ENCODE measurements around the gene OR6P1. TPM values are rescaled to one million over a fixed set of nuclear protein-coding genes. Genes with fewer than 3 reads are reported as not detected.

Gene OR6P1
- not detected for total RNA-seq

- POLR2A ChIA-PET, result no interaction called here
- H3K4me3 Mint-ChIP-seq, result no peak within 1 kb of the TSS
- no peaks in the 10 kb centered on the region for H3K36me3 Mint-ChIP-seq (ENCODE audit: low read depth)
- H3K27ac Mint-ChIP-seq, result no peak within 1 kb of the TSS
- H3K9me3 Mint-ChIP-seq (ENCODE audit: insufficient read depth), result no peaks in the 10 kb centered on the region
- no peak for DNase-seq
- peaks cover 11% of the 10 kb centered on the region for H3K27me3 Mint-ChIP-seq (ENCODE audit: low read depth)
- no peak for ATAC-seq
- CTCF ChIA-PET, result interaction anchor here (0.6 kb wide), 1 partner anchor 222 kb away, joined by 3 read pairs; no protein-coding TSS in a partner anchor
- H3K4me1 Mint-ChIP-seq (ENCODE audit: low read depth), result no peaks in the 10 kb centered on the region
These were observed at the start of gene OR6P1 for GRCh38 chr1:158570480-158570879. OR6P1 (minus strand) TSS chr1:158570580; CDS start chr1:158563604, 6,976 bp downstream.

GRCh38 chr1:158613764-158614163 is 43.4 kb upstream of the OR6P1 start:
- POLR2A ChIA-PET, result no interaction called here
- DNase-seq, result no peak
- ATAC-seq, result no peak
- peaks cover 13% of the 10 kb centered on the region for H3K27me3 Mint-ChIP-seq (ENCODE audit: low read depth)
- no peak overlapping the region for H3K4me3 Mint-ChIP-seq
- H3K27ac Mint-ChIP-seq, result no peak overlapping the region
- CTCF ChIA-PET, result no interaction called here
- no peaks in the 10 kb centered on the region for H3K36me3 Mint-ChIP-seq (ENCODE audit: low read depth)
- no peaks in the 10 kb centered on the region for H3K4me1 Mint-ChIP-seq (ENCODE audit: low read depth)
- H3K9me3 Mint-ChIP-seq (ENCODE audit: insufficient read depth), result no peaks in the 10 kb centered on the region

- H3K27me3 Mint-ChIP-seq (ENCODE audit: low read depth), result peaks cover 9% of the 10 kb centered on the region
- ChIA-PET CTCF (no interaction called here), POLR2A (no interaction called here)
- DNase-seq (no peak), ATAC-seq (no peak)
- H3K36me3 Mint-ChIP-seq (ENCODE audit: low read depth), result no peaks in the 10 kb centered on the region
- no peak overlapping the region for H3K27ac Mint-ChIP-seq
- no peak overlapping the region for H3K4me3 Mint-ChIP-seq
- no peaks in the 10 kb centered on the region for H3K9me3 Mint-ChIP-seq (ENCODE audit: insufficient read depth)
- no peaks in the 10 kb centered on the region for H3K4me1 Mint-ChIP-seq (ENCODE audit: low read depth)
These were observed 41.5 kb upstream of the OR6P1 start for GRCh38 chr1:158611916-158612315.

- H3K36me3 Mint-ChIP-seq (ENCODE audit: low read depth), result no peaks in the 10 kb centered on the region
- ChIA-PET CTCF (interaction anchor here (0.7 kb wide), 1 partner anchor 35 kb away, joined by 3 read pairs; no protein-coding TSS in a partner anchor), POLR2A (no interaction called here)
- DNase-seq, result no peak
- no peak overlapping the region for H3K27ac Mint-ChIP-seq
- no peaks in the 10 kb centered on the region for H3K9me3 Mint-ChIP-seq (ENCODE audit: insufficient read depth)
- no peak overlapping the region for H3K4me3 Mint-ChIP-seq
- H3K4me1 Mint-ChIP-seq (ENCODE audit: low read depth), result no peaks in the 10 kb centered on the region
- no peak for ATAC-seq
- H3K27me3 Mint-ChIP-seq (ENCODE audit: low read depth), result peaks cover 2% of the 10 kb centered on the region
These were observed 36.9 kb upstream of the OR6P1 start for GRCh38 chr1:158607296-158607695.

GRCh38 chr1:158604968-158605367 is 34.6 kb upstream of the OR6P1 start, which contains the start of gene OR10Z1:
OR10Z1 (plus strand) TSS chr1:158605268; CDS start chr1:158606439, 1,171 bp downstream.
- Mint-ChIP-seq H3K4me1 (ENCODE audit: low read depth) (no peaks in the 10 kb centered on the region), H3K27me3 (ENCODE audit: low read depth) (peaks cover 5% of the 10 kb centered on the region), H3K9me3 (ENCODE audit: insufficient read depth) (no peaks in the 10 kb centered on the region), H3K4me3 (no peak within 1 kb of the TSS), H3K36me3 (ENCODE audit: low read depth) (no peaks in the 10 kb centered on the region), H3K27ac (no peak within 1 kb of the TSS)
- ATAC-seq (no peak), DNase-seq (no peak)
- CTCF ChIA-PET, result interaction anchor here (1.1 kb wide), 1 partner anchor 394 kb away, joined by 3 read pairs; no protein-coding TSS in a partner anchor
- POLR2A ChIA-PET, result no interaction called here

- ChIA-PET CTCF (no interaction called here), POLR2A (no interaction called here)
- Mint-ChIP-seq H3K27ac (no peak overlapping the region), H3K4me3 (no peak overlapping the region), H3K4me1 (ENCODE audit: low read depth) (no peaks in the 10 kb centered on the region), H3K9me3 (ENCODE audit: insufficient read depth) (peaks cover 6% of the 10 kb centered on the region), H3K36me3 (ENCODE audit: low read depth) (no peaks in the 10 kb centered on the region), H3K27me3 (ENCODE audit: low read depth) (peaks cover 8% of the 10 kb centered on the region)
- ATAC-seq (no peak), DNase-seq (no peak)
These were observed 30.4 kb upstream of the OR6P1 start for GRCh38 chr1:158600735-158601134.

GRCh38 chr1:158586942-158587341 is 16.6 kb upstream of the OR6P1 start:
- no peak overlapping the region for H3K27ac Mint-ChIP-seq
- DNase-seq (no peak), ATAC-seq (no peak)
- H3K27me3 Mint-ChIP-seq (ENCODE audit: low read depth), result peaks cover 2% of the 10 kb centered on the region
- POLR2A ChIA-PET, result no interaction called here
- no peak overlapping the region for H3K4me3 Mint-ChIP-seq
- no peaks in the 10 kb centered on the region for H3K4me1 Mint-ChIP-seq (ENCODE audit: low read depth)
- peaks cover 4% of the 10 kb centered on the region for H3K9me3 Mint-ChIP-seq (ENCODE audit: insufficient read depth)
- CTCF ChIA-PET, result no interaction called here
- H3K36me3 Mint-ChIP-seq (ENCODE audit: low read depth), result no peaks in the 10 kb centered on the region

- Mint-ChIP-seq H3K27ac (no peak overlapping the region), H3K27me3 (ENCODE audit: low read depth) (peaks cover 2% of the 10 kb centered on the region), H3K36me3 (ENCODE audit: low read depth) (no peaks in the 10 kb centered on the region), H3K4me1 (ENCODE audit: low read depth) (no peaks in the 10 kb centered on the region), H3K4me3 (no peak overlapping the region), H3K9me3 (ENCODE audit: insufficient read depth) (peaks cover 4% of the 10 kb centered on the region)
- DNase-seq (no peak), ATAC-seq (no peak)
- ChIA-PET POLR2A (no interaction called here), CTCF (no interaction called here)
These were observed 13.6 kb upstream of the OR6P1 start for GRCh38 chr1:158583962-158584361.

GRCh38 chr1:158579733-158580132 is 9.4 kb upstream of the OR6P1 start, which contains the start of gene OR10X1:
OR10X1 (minus strand) TSS chr1:158579899; CDS start chr1:158579899, 0 bp downstream.
- ATAC-seq, result no peak
- Mint-ChIP-seq H3K36me3 (ENCODE audit: low read depth) (no peaks in the 10 kb centered on the region), H3K9me3 (ENCODE audit: insufficient read depth) (no peaks in the 10 kb centered on the region), H3K27me3 (ENCODE audit: low read depth) (peaks cover 2% of the 10 kb centered on the region), H3K4me3 (no peak within 1 kb of the TSS), H3K4me1 (ENCODE audit: low read depth) (no peaks in the 10 kb centered on the region), H3K27ac (no peak within 1 kb of the TSS)
- ChIA-PET CTCF (no interaction called here), POLR2A (no interaction called here)
- DNase-seq, result no peak

GRCh38 chr1:158577561-158577960 is 7.2 kb upstream of the OR6P1 start:
- H3K4me1 Mint-ChIP-seq (ENCODE audit: low read depth), result no peaks in the 10 kb centered on the region
- POLR2A ChIA-PET, result no interaction called here
- CTCF ChIA-PET, result no interaction called here
- H3K27ac Mint-ChIP-seq, result no peak overlapping the region
- no peak for ATAC-seq
- no peaks in the 10 kb centered on the region for H3K36me3 Mint-ChIP-seq (ENCODE audit: low read depth)
- no peak for DNase-seq
- no peaks in the 10 kb centered on the region for H3K9me3 Mint-ChIP-seq (ENCODE audit: insufficient read depth)
- peaks cover 6% of the 10 kb centered on the region for H3K27me3 Mint-ChIP-seq (ENCODE audit: low read depth)
- no peak overlapping the region for H3K4me3 Mint-ChIP-seq

GRCh38 chr1:158572226-158572625 is 1.8 kb upstream of the OR6P1 start:
- H3K27ac Mint-ChIP-seq, result no peak overlapping the region
- DNase-seq, result no peak
- H3K36me3 Mint-ChIP-seq (ENCODE audit: low read depth), result no peaks in the 10 kb centered on the region
- H3K27me3 Mint-ChIP-seq (ENCODE audit: low read depth), result peaks cover 9% of the 10 kb centered on the region
- CTCF ChIA-PET, result interaction anchor here (0.8 to 1.1 kb wide), 2 partner anchors 13 to 35 kb away, joined by 3 read pairs; no protein-coding TSS in a partner anchor
- H3K4me1 Mint-ChIP-seq (ENCODE audit: low read depth), result no peaks in the 10 kb centered on the region
- no peak for ATAC-seq
- POLR2A ChIA-PET, result interaction anchor here (1.0 kb wide), 1 partner anchor 52 kb away, joined by 3 read pairs; no protein-coding TSS in a partner anchor
- no peak overlapping the region for H3K4me3 Mint-ChIP-seq
- H3K9me3 Mint-ChIP-seq (ENCODE audit: insufficient read depth), result no peaks in the 10 kb centered on the region

- ChIA-PET CTCF (no interaction called here), POLR2A (no interaction called here)
These were observed 5.8 kb downstream of the OR6P1 start for GRCh38 chr1:158564608-158565007.

GRCh38 chr1:158563853-158564252 is 6.5 kb downstream of the OR6P1 start:
- CTCF ChIA-PET, result no interaction called here
- Mint-ChIP-seq H3K27me3 (ENCODE audit: low read depth) (peaks cover 2% of the 10 kb centered on the region), H3K27ac (no peak overlapping the region), H3K4me3 (no peak overlapping the region), H3K9me3 (ENCODE audit: insufficient read depth) (no peaks in the 10 kb centered on the region), H3K4me1 (ENCODE audit: low read depth) (no peaks in the 10 kb centered on the region), H3K36me3 (ENCODE audit: low read depth) (no peaks in the 10 kb centered on the region)
- DNase-seq (no peak), ATAC-seq (no peak)
- POLR2A ChIA-PET, result no interaction called here

More at GRCh38 chr1:158564608-158565007, 5.8 kb downstream of the OR6P1 start:
- DNase-seq, result no peak
- no peaks in the 10 kb centered on the region for H3K4me1 Mint-ChIP-seq (ENCODE audit: low read depth)
- no peaks in the 10 kb centered on the region for H3K36me3 Mint-ChIP-seq (ENCODE audit: low read depth)
- no peak overlapping the region for H3K27ac Mint-ChIP-seq
- H3K4me3 Mint-ChIP-seq, result no peak overlapping the region
- ATAC-seq, result no peak
- peaks cover 2% of the 10 kb centered on the region for H3K27me3 Mint-ChIP-seq (ENCODE audit: low read depth)
- no peaks in the 10 kb centered on the region for H3K9me3 Mint-ChIP-seq (ENCODE audit: insufficient read depth)

Data from activated CD8-positive, alpha-beta T cell treated with anti-CD3 and anti-CD28 coated beads, Interleukin-2, amount 10 ng/mL, durations not matched to agents 7 days and 5 days (primary cell).